AG09319 (cell line): ENCODE measurements around the gene BCAT1.

Source experiments
- DNase-seq: peaks from one replicate; pipeline ENCODE4 v3.0.0-alpha.2; 2010; ENCODE audit warnings: low read depth; ENCODE audit errors: extremely low read depth
- TF ChIP-seq, protein P1 (sequence below): IDR thresholded peaks from 2 replicates; pipeline ENCODE4 v1.5.1; 2011; ENCODE audit warnings: low read depth, mild to moderate bottlenecking, inconsistent platforms, low read length, moderate library complexity

BCAT1 gene

DNA sequence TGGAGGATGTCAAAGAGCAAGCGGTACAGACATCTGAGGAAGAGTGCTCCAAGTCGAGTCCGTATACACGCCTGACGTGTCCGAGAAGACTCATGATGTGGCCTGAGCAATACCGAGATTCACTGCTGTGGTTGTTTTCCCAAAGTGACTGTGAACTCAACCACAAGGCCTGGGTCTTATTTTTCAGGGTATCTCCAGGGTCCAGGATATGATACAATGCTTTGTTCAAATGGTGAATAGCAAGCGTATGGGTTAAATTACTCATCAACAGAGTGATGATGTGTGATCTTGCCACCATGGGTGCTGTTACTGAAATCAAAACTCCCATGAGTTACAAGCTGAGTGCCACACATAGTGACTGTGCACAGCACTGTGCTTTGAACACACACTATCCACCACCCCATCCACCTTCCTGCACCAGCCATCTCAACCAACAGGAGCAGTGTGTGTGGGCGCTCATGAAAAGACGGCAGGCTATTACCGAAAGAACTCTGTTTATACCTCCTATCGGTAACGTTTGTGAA is 109.6 kb downstream of the BCAT1 start:
- TF ChIP-seq, protein P1, sequence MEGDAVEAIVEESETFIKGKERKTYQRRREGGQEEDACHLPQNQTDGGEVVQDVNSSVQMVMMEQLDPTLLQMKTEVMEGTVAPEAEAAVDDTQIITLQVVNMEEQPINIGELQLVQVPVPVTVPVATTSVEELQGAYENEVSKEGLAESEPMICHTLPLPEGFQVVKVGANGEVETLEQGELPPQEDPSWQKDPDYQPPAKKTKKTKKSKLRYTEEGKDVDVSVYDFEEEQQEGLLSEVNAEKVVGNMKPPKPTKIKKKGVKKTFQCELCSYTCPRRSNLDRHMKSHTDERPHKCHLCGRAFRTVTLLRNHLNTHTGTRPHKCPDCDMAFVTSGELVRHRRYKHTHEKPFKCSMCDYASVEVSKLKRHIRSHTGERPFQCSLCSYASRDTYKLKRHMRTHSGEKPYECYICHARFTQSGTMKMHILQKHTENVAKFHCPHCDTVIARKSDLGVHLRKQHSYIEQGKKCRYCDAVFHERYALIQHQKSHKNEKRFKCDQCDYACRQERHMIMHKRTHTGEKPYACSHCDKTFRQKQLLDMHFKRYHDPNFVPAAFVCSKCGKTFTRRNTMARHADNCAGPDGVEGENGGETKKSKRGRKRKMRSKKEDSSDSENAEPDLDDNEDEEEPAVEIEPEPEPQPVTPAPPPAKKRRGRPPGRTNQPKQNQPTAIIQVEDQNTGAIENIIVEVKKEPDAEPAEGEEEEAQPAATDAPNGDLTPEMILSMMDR, result no peak
- no peak for DNase-seq

DNA sequence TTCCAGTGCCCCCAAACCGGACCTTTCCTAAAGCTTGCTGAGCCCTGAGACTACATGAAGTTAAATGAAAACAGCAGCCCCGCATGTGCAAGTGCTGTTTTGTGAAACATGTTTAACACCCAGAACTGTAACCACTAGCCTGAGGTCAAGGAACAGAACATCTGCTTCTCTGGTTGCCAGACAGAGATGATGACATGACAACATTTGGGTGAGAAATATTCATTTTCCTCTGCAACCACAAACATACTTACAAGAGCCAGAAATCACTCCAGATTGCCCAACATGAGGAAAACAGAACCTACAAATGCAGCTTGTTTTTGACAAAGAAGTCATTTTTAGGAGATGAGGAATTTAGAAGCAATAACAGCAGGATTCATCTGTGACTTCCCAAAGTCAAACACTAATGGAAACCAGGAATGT is 110.4 kb downstream of the BCAT1 start:
- TF ChIP-seq, protein P1, result no peak
- peak; percentile 92 for DNase-seq

DNA sequence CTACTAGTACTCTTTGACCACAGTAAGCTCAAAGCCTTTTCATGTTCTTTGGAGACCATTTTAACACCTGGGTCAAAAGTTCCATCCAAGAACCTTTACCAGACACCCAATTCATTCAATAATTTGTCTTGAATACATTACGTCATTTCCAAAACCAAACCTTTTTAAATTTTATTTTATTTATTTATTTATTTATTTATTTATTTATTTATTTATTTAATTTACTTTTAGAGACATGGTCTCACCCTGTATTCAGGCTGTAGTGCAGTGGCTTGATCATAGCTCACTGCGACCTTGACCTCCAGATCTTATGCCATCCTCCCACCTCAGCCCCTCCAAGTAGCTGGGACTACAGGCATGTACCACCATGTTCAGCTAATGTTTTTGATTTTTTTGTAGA is 113.5 kb downstream of the BCAT1 start:
- TF ChIP-seq, protein P1, result no peak
- no peak for DNase-seq

DNA sequence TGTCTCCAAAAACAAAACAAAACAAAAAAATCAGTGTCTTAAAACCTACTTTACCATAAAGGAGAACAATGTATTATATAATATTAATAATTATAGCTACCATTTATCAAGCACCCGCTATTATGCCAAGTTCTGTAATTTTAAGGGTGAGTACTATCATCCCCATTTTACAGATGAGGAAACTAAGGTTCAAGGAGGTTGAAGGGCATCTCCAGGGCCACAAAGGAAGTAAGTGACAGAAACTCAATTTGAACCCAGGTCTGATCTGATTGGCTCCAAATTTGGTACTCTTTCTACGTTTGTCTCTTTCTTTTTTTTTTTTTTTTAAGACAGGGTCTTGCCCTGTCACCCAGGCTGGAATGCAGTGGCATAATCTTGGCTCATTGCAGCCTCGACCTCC is 115.4 kb downstream of the BCAT1 start:
- TF ChIP-seq, protein P1, result no peak
- DNase-seq, result no peak

DNA sequence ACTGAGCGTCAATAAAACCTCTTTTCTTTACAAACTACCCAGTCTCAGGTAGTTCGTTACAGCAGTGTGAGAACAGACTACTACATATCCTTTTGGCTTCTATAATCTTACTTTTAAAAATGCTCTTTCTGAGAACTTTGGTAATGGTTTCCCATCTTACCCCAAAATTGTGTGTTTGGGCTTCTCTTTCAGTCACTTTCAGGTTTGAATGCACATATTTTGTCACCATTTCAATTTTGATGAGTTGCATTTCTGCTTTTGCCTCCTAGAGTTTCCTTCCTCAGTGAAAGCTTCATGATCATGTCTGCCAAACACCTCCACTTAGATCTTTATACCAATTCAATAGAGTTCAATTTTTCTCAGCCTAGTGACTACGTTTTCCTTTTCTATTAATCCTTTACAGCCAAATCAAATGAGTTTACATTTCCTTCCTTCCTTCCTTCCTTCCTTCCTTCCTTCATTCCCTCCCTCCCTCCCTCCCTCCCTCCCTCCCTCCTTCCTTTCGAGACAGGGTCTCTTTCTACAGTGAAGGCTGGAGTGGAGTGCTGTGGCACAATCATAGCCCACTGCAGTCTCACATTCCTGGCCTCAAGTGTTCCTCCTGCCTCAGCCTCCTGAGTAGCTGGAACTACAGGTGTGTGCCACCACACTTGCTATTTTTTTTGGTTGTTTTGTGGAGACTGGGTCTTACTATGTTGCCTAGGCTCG is 124.9 kb downstream of the BCAT1 start:
- no peak for DNase-seq
- TF ChIP-seq, protein P1, result no peak

DNA sequence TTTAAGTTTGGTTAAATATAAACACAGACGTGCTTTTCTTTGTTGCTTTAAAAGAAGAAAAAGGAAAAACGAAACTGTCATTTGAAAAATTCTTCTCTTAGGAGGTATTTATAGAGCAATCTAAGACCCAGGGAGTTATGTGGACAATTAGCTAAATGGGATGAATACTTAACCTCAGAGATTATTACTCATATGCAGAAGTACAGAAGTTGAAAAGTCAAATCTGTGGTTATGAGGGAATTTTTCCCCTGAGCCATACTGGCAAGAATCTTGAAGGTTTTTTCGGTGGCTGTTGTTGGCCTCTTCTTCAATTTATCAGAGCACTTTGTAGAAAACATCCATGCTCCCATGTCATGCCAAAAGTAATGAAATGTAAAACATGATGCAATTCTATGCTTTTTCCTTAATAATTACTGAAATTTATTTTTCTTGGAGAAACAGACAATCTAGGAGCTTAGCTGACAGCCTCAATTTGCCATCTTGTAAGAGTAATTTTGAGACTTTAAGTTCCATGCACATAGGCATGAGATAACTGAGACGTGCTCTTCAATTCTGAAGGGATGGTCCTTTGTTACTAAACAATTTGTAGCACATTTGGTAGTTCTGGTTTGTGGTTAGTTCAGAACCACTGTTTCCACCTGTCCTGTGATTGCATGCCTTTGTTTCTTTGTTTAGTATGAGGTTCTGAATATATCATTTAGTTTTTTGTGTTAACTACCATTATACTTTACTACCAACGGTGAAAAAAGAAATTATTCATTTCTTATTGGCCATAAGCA is 126.6 kb downstream of the BCAT1 start:
- DNase-seq, result peak; percentile 16
- TF ChIP-seq, protein P1, result no peak

DNA sequence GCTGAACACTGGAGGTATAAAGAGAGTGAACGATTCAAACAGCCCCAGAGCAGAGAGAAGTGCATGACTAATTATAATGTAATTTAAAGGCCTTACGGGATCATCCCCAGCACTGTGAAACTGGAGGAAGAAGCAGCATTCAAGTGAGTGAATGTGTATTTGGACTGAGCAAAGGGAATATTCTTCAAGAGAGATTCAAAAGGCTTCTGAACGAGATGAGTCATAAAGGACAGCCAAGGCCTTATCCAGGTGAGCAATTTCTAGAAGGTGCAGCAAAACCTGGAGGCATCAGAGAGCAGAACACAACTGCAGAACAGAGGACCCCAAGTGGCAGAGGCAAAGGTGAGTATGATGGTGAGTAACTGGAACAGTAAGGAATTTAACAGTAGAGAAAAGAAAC is 127.2 kb downstream of the BCAT1 start:
- DNase-seq, result no peak
- TF ChIP-seq, protein P1, result no peak
